Measurements from ENCODE around the gene IDS. TPM values are rescaled to one million over a fixed set of nuclear protein-coding genes. Genes with fewer than 3 reads are reported as not detected.
"Not testable (repeated sequence)": the region's sequence is repeated elsewhere in the genome, so short reads cannot be mapped to it uniquely, and the experiment has no call there.

Gene IDS
- total and polyA plus RNA-seq, 4 donors, result 5.3 to 21.9 (median 15.4) TPM

- H3K9me3 ChIP-seq (ENCODE audit: control insufficient read depth in 4 of 4, low read length in 3 of 4); H3K27ac ChIP-seq (ENCODE audit: low read depth in 1 of 2, low read length in 2 of 2); H3K9ac ChIP-seq (ENCODE audit: low read depth in 1 of 2, low read length in 2 of 2); DNase-seq (ENCODE audit: low spot score); H3K4me3 ChIP-seq (ENCODE audit: low read depth in 1 of 3, low read length in 3 of 3); H3K27me3 ChIP-seq (ENCODE audit: control insufficient read depth in 4 of 4, insufficient read depth in 4 of 4, low read length in 3 of 4): not testable (repeated sequence)
- Histone ChIP-seq H3K4me1 (ENCODE audit: control insufficient read depth in 4 of 4, insufficient read depth in 4 of 4, low read length in 3 of 4) (peaks cover 0 to 16% (median 2%) of the 10 kb centered on the region in 4 donors), H3K36me3 (ENCODE audit: control insufficient read depth in 4 of 4, insufficient read depth in 3 of 4, low read depth in 1 of 4, low read length in 3 of 4) (peaks cover 0 to 25% (median 13%) of the 10 kb centered on the region in 4 donors)
- 92% methylated on average over 13 of the region's 17 CpGs for WGBS
Observed at GRCh38 chrX:149488411-149489052, 16.6 kb downstream of the IDS start.

DNA sequence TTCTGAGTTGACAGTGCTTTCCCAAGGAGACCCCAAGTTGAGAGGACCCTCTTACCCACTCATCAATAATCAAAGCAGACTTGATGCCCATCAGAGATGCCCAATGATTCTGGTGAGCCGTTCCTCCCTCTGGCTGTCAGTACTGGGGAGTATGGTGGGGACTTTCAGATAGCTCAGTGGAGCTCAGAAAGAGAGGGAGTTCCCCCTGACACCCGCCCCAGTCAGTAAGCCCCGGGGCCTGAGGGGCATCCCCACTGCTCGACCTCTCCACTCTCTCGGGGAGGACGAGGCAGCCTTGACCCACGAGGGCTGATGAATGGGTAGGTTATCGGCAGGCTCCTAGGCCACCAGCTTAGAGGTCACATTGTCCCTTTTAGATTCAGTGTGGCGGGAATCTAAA lies 17.1 kb downstream of the IDS start:
- peaks cover 0 to 25% (median 13%) of the 10 kb centered on the region in 4 donors for H3K36me3 ChIP-seq (ENCODE audit: control insufficient read depth in 4 of 4, insufficient read depth in 3 of 4, low read depth in 1 of 4, low read length in 3 of 4)
- H3K27ac ChIP-seq (ENCODE audit: low read depth in 1 of 2, low read length in 2 of 2); H3K4me3 ChIP-seq (ENCODE audit: low read depth in 1 of 3, low read length in 3 of 3); DNase-seq (ENCODE audit: low spot score); H3K9me3 ChIP-seq (ENCODE audit: control insufficient read depth in 4 of 4, low read length in 3 of 4); H3K27me3 ChIP-seq (ENCODE audit: control insufficient read depth in 4 of 4, insufficient read depth in 4 of 4, low read length in 3 of 4); H3K9ac ChIP-seq (ENCODE audit: low read depth in 1 of 2, low read length in 2 of 2): not testable (repeated sequence)
- H3K4me1 ChIP-seq (ENCODE audit: control insufficient read depth in 4 of 4, insufficient read depth in 4 of 4, low read length in 3 of 4), result peaks cover 0 to 13% (median 2%) of the 10 kb centered on the region in 4 donors
- WGBS, result 94% methylated on average over 3 of the region's 9 CpGs

- WGBS, result 79% methylated on average over 6 of the region's 6 CpGs
- no peak for DNase-seq (ENCODE audit: low spot score)
- Histone ChIP-seq H3K4me1 (ENCODE audit: control insufficient read depth in 4 of 4, insufficient read depth in 4 of 4, low read length in 3 of 4) (peaks cover 0 to 8% (median 0%) of the 10 kb centered on the region in 4 donors), H3K9ac (ENCODE audit: low read depth in 1 of 2, low read length in 2 of 2) (no peak overlapping the region), H3K4me3 (ENCODE audit: low read depth in 1 of 3, low read length in 3 of 3) (no peak overlapping the region), H3K27me3 (ENCODE audit: control insufficient read depth in 4 of 4, insufficient read depth in 4 of 4, low read length in 3 of 4) (no peaks in the 10 kb centered on the region), H3K27ac (ENCODE audit: low read depth in 1 of 2, low read length in 2 of 2) (no peak overlapping the region), H3K9me3 (ENCODE audit: control insufficient read depth in 4 of 4, low read length in 3 of 4) (no peaks in the 10 kb centered on the region), H3K36me3 (ENCODE audit: control insufficient read depth in 4 of 4, insufficient read depth in 3 of 4, low read depth in 1 of 4, low read length in 3 of 4) (peaks cover 0 to 25% (median 16%) of the 10 kb centered on the region in 4 donors)
- TF ChIP-seq CTCF (IDR thresholded peaks at IDR 0.05; ENCODE audit: low read depth, low read length, missing input control) (peak; percentile 23), RAD21 (IDR thresholded peaks at IDR 0.05) (peak in 1 of 2 donors; percentile 31)
- TF ChIP-seq, protein P1, sequence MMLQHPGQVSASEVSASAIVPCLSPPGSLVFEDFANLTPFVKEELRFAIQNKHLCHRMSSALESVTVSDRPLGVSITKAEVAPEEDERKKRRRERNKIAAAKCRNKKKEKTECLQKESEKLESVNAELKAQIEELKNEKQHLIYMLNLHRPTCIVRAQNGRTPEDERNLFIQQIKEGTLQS (IDR thresholded peaks at IDR 0.05), result no peak
Observed at GRCh38 chrX:149487292-149487691, 17.8 kb downstream of the IDS start.

DNA sequence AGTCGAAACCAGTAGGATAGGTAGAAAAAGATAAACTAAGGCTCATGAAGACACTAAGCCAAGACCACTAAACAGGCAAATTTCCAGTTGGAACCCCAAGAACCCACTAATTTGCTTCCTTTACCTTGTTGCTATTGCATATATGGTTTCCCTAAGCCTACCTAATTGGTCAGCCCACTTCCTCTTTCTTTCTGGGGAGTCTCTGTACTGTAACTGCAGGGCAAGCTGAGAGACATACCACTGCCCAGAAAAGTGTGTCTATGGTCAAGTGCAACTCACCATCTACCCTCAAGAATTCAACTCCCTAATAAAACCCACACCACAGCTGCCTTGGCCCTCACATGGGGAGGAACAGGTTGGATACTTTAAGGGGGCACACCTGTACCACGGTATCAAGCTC lies 28.6 kb downstream of the IDS start:
- no peak overlapping the region for H3K9ac ChIP-seq (ENCODE audit: low read depth in 1 of 2, low read length in 2 of 2)
- H3K9me3 ChIP-seq (ENCODE audit: control insufficient read depth in 4 of 4, low read length in 3 of 4), result no peaks in the 10 kb centered on the region
- WGBS, result 98% methylated on average over 2 of the region's 2 CpGs
- peaks cover 0 to 8% (median 7%) of the 10 kb centered on the region in 4 donors for H3K4me1 ChIP-seq (ENCODE audit: control insufficient read depth in 4 of 4, insufficient read depth in 4 of 4, low read length in 3 of 4)
- DNase-seq (ENCODE audit: low spot score), result no peak
- peaks cover 0 to 3% (median 1%) of the 10 kb centered on the region in 4 donors for H3K36me3 ChIP-seq (ENCODE audit: control insufficient read depth in 4 of 4, insufficient read depth in 3 of 4, low read depth in 1 of 4, low read length in 3 of 4)
- H3K27ac ChIP-seq (ENCODE audit: low read depth in 1 of 2, low read length in 2 of 2), result no peak overlapping the region
- H3K4me3 ChIP-seq (ENCODE audit: low read depth in 1 of 3, low read length in 3 of 3), result no peak overlapping the region
- peaks cover 0 to 2% (median 0%) of the 10 kb centered on the region in 4 donors for H3K27me3 ChIP-seq (ENCODE audit: control insufficient read depth in 4 of 4, insufficient read depth in 4 of 4, low read length in 3 of 4)
- TF ChIP-seq NR2F2 (IDR thresholded peaks at IDR 0.05) (no peak), TAF1 (conservative IDR thresholded peaks at IDR 0.05) (no peak), FOXA2 (IDR thresholded peaks at IDR 0.05) (no peak), MAX (IDR thresholded peaks at IDR 0.05) (no peak), RAD21 (IDR thresholded peaks at IDR 0.05) (no peak), HNF4A (conservative IDR thresholded peaks at IDR 0.05) (no peak), RXRA (IDR thresholded peaks at IDR 0.05) (no peak), HNF4G (IDR thresholded peaks at IDR 0.05) (no peak), CTCF (IDR thresholded peaks at IDR 0.05; ENCODE audit: low read depth, low read length, missing input control) (no peak), SP1 (IDR thresholded peaks at IDR 0.05) (no peak), JUND (IDR thresholded peaks at IDR 0.05) (no peak), YY1 (IDR thresholded peaks at IDR 0.05) (no peak)
- TF ChIP-seq, protein P2, sequence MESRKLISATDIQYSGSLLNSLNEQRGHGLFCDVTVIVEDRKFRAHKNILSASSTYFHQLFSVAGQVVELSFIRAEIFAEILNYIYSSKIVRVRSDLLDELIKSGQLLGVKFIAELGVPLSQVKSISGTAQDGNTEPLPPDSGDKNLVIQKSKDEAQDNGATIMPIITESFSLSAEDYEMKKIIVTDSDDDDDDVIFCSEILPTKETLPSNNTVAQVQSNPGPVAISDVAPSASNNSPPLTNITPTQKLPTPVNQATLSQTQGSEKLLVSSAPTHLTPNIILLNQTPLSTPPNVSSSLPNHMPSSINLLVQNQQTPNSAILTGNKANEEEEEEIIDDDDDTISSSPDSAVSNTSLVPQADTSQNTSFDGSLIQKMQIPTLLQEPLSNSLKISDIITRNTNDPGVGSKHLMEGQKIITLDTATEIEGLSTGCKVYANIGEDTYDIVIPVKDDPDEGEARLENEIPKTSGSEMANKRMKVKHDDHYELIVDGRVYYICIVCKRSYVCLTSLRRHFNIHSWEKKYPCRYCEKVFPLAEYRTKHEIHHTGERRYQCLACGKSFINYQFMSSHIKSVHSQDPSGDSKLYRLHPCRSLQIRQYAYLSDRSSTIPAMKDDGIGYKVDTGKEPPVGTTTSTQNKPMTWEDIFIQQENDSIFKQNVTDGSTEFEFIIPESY (IDR thresholded peaks at IDR 0.05), result no peak
